A673 (cell line): ENCODE data around the gene DLK1. TPM values are rescaled to one million over a fixed set of nuclear protein-coding genes. Genes with fewer than 3 reads are reported as not detected.

ENCODE experiments used
- BruUV-seq: library from RNA; stranded (reverse); fragments of 400-500 nt; replicated peaks from 2 replicates; lab custom pipeline; 2021; lab: Mats Ljungman, UMichigan
- CTCF ChIA-PET: fragments of 300-600 bp; sonication (Branson Sonifier 250); formaldehyde crosslinking; loops from one replicate; lab custom pipeline; 2022; ENCODE audit warnings: antibody characterized with exemption; lab: Charles Lee
- POLR2A ChIA-PET: fragments of 300-600 bp; sonication (Branson Sonifier 250); formaldehyde crosslinking; loops from one replicate; lab custom pipeline; 2022; ENCODE audit warnings: antibody characterized with exemption; ENCODE audit not compliant: low non-redundant PET; lab: Charles Lee
- DNase-seq: peaks from one replicate; pipeline ENCODE4 v3.0.0-alpha.2; 2015; ENCODE audit warnings: low spot score
- H3K27ac ChIP-seq: fragments of 200-600 bp; sonication (generic); 2 replicates; pipeline ENCODE4 v1.5.1; 2016; ENCODE audit warnings: mixed run types, low read depth, mild to moderate bottlenecking, mixed read lengths, antibody characterized with exemption, low read length; ENCODE audit not compliant: poor library complexity, severe bottlenecking
- H3K27me3 ChIP-seq: fragments of 200-600 bp; sonication (generic); replicated peaks from 2 replicates; pipeline ENCODE4 v1.6.1; 2017; ENCODE audit warnings: mixed run types, low read depth, mild to moderate bottlenecking, mixed read lengths, antibody characterized with exemption, low read length; ENCODE audit not compliant: insufficient read depth, poor library complexity
- H3K36me3 ChIP-seq: fragments of 200-600 bp; sonication (generic); 2 replicates; pipeline ENCODE4 v1.6.1; 2016; ENCODE audit warnings: mixed run types, mild to moderate bottlenecking, mixed read lengths, antibody characterized with exemption, low read length; ENCODE audit not compliant: insufficient read depth, poor library complexity, severe bottlenecking
- H3K4me1 ChIP-seq: fragments of 200-600 bp; sonication (generic); 2 replicates; pipeline ENCODE4 v1.6.1; 2017; ENCODE audit warnings: mixed run types, mild to moderate bottlenecking, mixed read lengths, antibody characterized with exemption, low read length; ENCODE audit not compliant: insufficient read depth, poor library complexity, severe bottlenecking
- H3K4me3 ChIP-seq: fragments of 200-600 bp; sonication (generic); 2 replicates; pipeline ENCODE4 v1.5.1; 2016; ENCODE audit warnings: low read depth, mixed run types, mild to moderate bottlenecking, mixed read lengths, low read length; ENCODE audit not compliant: poor library complexity, severe bottlenecking
- H3K9me3 ChIP-seq: fragments of 200-600 bp; sonication (generic); 2 replicates; pipeline ENCODE4 v1.6.1; 2016; ENCODE audit warnings: mixed run types, low read depth, mild to moderate bottlenecking, mixed read lengths, antibody characterized with exemption, low read length; ENCODE audit not compliant: poor library complexity, severe bottlenecking
- CTCF ChIP-seq: fragments of 300-800, 200-600 bp; sonication (generic); conservative IDR thresholded peaks from 2 replicates; pipeline ENCODE4 v1.5.1; 2017; ENCODE audit warnings: low read depth, mild to moderate bottlenecking, antibody characterized with exemption, low read length, moderate library complexity, mixed read lengths
- EZH2 ChIP-seq: fragments of 200-600 bp; sonication (generic); IDR thresholded peaks from 2 replicates; pipeline ENCODE4 v1.6.1; 2017; ENCODE audit warnings: borderline replicate concordance, low read depth, mild to moderate bottlenecking, mixed read lengths, antibody characterized with exemption, low read length; ENCODE audit not compliant: poor library complexity, severe bottlenecking
- intact Hi-C: fragments of 100-400 bp; cut with micrococcal nuclease; formaldehyde crosslinking; loops from one replicate; pipeline ENCODE4 v1.10.0; 2022; ENCODE audit not compliant: unreplicated experiment
- total RNA-seq: library from RNA; stranded (reverse); gene quantifications from 2 replicates; pipeline ENCODE4 v1.2.3, GENCODE V29; 2021

The DLK1 gene
- total RNA-seq, 1 experiment from 2014 or later, result not detected

- DNase-seq, result no peak
- TF ChIP-seq EZH2, result no peak
- Histone ChIP-seq H3K4me3 (no peak overlapping the region), H3K27me3 (no peaks in the 10 kb centered on the region), H3K27ac (no peak overlapping the region), H3K4me1 (peaks cover 14% of the 10 kb centered on the region), H3K36me3 (no peaks in the 10 kb centered on the region), H3K9me3 (no peaks in the 10 kb centered on the region)
- BruUV-seq, result no TSS peak
- CTCF ChIA-PET, result no interaction called here
- intact Hi-C loops, result no loop called here
- POLR2A ChIA-PET, result no interaction called here
These were observed 46.1 kb upstream of the DLK1 start for GRCh38 chr14:100680439-100681051.

- Histone ChIP-seq H3K27me3 (no peaks in the 10 kb centered on the region), H3K9me3 (no peaks in the 10 kb centered on the region), H3K36me3 (no peaks in the 10 kb centered on the region), H3K4me1 (peaks cover 14% of the 10 kb centered on the region), H3K4me3 (no peak overlapping the region), H3K27ac (no peak overlapping the region)
- no TSS peak for BruUV-seq
- CTCF ChIA-PET, result no interaction called here
- intact Hi-C loops, result no loop called here
- POLR2A ChIA-PET, result no interaction called here
- TF ChIP-seq CTCF, result no peak
- no peak for TF ChIP-seq EZH2
- no peak for DNase-seq
These were observed 45.6 kb upstream of the DLK1 start for GRCh38 chr14:100681111-100681510.

- no peaks in the 10 kb centered on the region for H3K36me3 ChIP-seq
- H3K27ac ChIP-seq, result no peak overlapping the region
- POLR2A ChIA-PET, result no interaction called here
- no TSS peak for BruUV-seq
- intact Hi-C loops, result no loop called here
- H3K9me3 ChIP-seq, result no peaks in the 10 kb centered on the region
- no peak for DNase-seq
- H3K4me1 ChIP-seq, result peaks cover 9% of the 10 kb centered on the region
- CTCF ChIA-PET, result no interaction called here
- H3K4me3 ChIP-seq, result no peak overlapping the region
- H3K27me3 ChIP-seq, result no peaks in the 10 kb centered on the region
- no peak for TF ChIP-seq EZH2
- TF ChIP-seq CTCF, result no peak
These were observed 43.9 kb upstream of the DLK1 start for GRCh38 chr14:100682749-100683148.

GRCh38 chr14:100683578-100683977 is 43.1 kb upstream of the DLK1 start:
- H3K4me3 ChIP-seq, result no peak overlapping the region
- intact Hi-C loops, result no loop called here
- no peak overlapping the region for H3K27ac ChIP-seq
- no peaks in the 10 kb centered on the region for H3K27me3 ChIP-seq
- DNase-seq, result no peak
- H3K4me1 ChIP-seq, result peaks cover 4% of the 10 kb centered on the region
- ChIA-PET CTCF (no interaction called here), POLR2A (no interaction called here)
- no peaks in the 10 kb centered on the region for H3K36me3 ChIP-seq
- no peak for TF ChIP-seq CTCF
- TF ChIP-seq EZH2, result no peak
- no TSS peak for BruUV-seq
- no peaks in the 10 kb centered on the region for H3K9me3 ChIP-seq
